ENCODE results near the gene ARHGEF28.

Gene ARHGEF28

DNA sequence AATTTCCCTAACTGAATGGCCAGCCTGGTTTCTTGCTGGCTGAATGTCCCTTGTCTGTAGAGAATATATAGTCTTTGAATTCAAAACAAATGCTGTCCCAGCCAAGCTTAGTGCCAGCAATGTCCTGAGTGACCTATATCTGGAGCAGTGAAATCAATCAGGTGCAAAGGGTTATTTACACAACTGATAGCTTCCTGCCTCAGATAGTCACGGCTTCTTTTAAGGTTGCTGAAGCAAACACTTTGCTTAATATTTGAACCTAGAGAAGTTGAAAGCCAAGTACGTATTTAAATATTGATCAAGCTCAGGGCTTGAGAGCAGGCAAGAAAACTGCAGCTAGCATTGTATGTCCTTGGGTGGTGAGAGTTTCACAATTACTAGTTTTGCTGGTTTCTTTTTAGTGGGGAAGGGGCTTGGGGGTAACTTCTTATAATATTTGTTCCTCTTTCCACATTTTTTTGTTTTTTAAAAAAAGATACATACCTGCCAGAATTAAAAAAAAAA is 2.0 kb upstream of the ARHGEF28 start:
- no peak for DNase-seq (ENCODE audit: low read depth)

GRCh38 chr5:73624888-73625287 is 1.1 kb upstream of the ARHGEF28 start:
- no peak for DNase-seq (ENCODE audit: low read depth)

GRCh38 chr5:73625372-73625943 is 538 bp upstream of the ARHGEF28 start:
- no peak for DNase-seq (ENCODE audit: low read depth)

- DNase-seq (ENCODE audit: low read depth): no peak
These were observed 868 bp downstream of the ARHGEF28 start for GRCh38 chr5:73626814-73627313.

GRCh38 chr5:73629456-73629855 is 3.5 kb downstream of the ARHGEF28 start:
- no peak for DNase-seq (ENCODE audit: low read depth)

DNA sequence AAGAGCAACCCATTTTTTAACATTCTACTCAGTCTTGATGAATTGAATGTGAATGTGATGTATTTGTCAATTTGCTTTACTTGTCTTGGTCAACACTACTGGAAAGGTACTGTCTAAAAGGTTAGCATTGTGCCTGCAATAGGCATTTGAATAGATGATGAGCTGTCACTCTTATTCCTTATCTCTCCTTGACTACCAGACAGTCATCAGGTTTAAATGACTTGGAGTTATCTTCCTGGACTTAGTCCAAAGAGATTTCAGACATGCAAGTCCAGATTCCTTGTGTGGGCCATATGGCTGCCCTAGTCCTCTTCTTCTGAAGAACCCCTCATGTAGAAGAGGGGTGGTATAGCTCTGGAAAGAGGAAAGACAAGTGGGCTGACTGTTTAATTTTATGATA is 4.8 kb downstream of the ARHGEF28 start:
- DNase-seq (ENCODE audit: low read depth): no peak

GRCh38 chr5:73631500-73631899 is 5.5 kb downstream of the ARHGEF28 start:
- no peak for DNase-seq (ENCODE audit: low read depth)

GRCh38 chr5:73633060-73633459 is 7.1 kb downstream of the ARHGEF28 start:
- no peak for DNase-seq (ENCODE audit: low read depth)

DNA sequence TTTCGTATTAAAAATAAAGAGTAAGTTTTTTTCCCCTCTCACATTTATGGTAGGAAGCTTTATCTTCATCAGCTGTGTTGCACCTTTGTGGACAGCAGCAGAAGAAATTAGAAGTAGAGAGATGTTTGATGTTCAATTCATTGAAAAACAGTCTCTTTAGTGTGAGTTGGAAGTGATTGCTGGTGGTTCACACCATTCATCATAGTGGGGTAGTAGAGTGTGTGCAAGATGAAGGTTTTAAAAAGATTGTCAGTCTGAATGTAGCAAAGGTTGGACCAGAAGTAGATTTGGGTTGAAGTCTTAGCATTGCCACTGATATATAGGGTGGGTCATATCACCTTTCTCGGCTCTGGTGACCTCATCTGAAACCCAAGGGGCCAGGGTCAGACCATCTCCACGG is 10.4 kb downstream of the ARHGEF28 start:
- no peak for DNase-seq (ENCODE audit: low read depth)

DNA sequence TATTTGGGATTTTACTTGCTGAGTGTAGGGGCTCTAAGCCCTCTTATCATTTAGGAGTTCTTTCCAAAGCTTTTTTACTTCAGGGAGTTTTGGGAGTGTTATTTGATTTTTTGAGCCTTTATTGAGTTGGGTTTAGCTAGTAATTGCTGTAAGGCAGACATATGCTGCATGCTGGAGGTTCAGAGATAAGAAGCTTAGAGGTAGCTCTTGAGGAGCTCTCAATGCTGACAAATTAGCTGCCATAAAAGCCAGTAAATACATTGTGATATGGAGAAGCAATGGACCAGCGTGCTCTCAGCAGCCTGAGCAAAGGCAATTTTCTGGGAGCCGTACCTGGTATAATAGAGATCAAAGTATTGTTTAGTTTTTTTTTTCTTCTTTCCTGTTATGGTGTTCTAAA is 11.6 kb downstream of the ARHGEF28 start:
- no peak for DNase-seq (ENCODE audit: low read depth)

DNA sequence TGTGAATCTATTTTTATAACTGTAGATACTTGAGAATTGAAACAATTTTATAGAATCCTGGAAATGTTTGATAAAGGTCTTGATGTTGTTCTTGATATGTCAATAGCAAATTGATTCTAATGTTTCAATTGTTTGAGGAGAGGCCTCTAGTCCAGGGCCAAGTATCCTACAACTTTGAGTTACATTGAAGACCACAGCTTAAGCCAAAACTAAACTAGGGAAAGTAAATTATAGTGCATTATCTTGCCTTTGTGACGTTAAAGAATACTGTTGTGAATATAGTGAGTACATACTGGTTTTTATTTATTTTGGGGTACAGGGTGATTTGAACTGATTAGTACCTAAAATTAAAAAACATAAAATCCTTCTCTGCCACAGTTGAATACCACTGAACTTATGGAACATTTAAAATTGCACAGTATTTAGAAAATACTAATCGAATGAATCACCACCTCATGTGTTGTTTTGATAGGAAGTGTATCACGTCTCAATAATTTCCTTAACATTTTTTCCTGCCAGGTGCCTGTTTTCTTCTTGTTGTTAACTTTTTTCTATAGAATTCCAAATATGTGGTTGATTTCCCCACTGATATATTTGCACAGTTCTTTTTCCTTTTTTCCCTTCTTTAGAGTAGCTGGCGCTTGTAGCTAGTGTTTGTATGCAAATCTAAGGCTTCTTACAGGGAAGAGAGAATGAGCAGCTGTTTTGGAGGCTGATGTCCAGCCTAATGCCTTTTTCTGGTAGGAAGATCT is 12.5 kb downstream of the ARHGEF28 start:
- no peak for DNase-seq (ENCODE audit: low read depth)

GRCh38 chr5:73640861-73641320 is 14.9 kb downstream of the ARHGEF28 start:
- DNase-seq (ENCODE audit: low read depth): no peak

DNA sequence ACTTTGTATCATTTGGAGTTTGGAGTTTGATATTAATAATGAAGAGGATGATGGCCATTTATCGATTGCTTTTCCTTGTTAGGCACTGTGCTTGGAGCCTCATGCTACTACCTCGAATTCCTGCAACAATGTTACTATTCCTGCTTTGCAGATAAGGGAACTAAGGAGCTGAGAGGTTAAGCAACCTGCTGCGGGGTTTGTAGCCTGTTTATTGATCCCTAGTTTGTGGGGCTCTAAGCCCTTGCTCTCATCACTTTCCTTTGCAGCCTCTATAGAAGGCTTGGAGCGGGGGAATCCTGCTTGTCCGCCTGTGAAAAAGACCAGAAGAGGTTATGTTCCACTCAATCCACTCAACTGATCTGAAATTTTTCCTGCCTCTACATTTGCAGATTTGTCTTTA is 15.8 kb downstream of the ARHGEF28 start:
- no peak for DNase-seq (ENCODE audit: low read depth)

DNA sequence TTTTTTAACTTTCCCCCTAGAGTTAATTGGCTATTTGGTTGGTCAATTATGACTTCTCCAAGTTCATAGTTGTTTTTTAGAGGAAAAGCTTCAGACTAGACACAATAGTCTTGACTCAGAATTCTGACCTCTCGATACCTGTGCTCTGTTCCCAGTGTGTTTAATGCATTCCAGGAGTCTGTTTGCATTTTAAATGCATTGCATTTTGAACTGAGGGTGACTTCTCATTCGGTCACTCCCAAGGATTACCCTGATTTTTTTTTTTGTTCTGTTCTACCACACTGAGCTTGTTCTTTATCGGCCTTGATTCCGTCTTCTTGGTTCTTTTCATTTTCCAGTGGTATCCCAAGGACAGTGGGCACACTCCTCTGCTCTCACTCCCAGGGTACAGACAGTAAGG is 16.3 kb downstream of the ARHGEF28 start:
- DNase-seq (ENCODE audit: low read depth): no peak

- no peak for DNase-seq (ENCODE audit: low read depth)
These were observed 18.5 kb downstream of the ARHGEF28 start for GRCh38 chr5:73644385-73644963.

- DNase-seq (ENCODE audit: low read depth): no peak
These were observed 21.7 kb downstream of the ARHGEF28 start for GRCh38 chr5:73647721-73648120.

GRCh38 chr5:73648515-73648914 is 22.5 kb downstream of the ARHGEF28 start:
- DNase-seq (ENCODE audit: low read depth): no peak

- no peak for DNase-seq (ENCODE audit: low read depth)
These were observed 23.9 kb downstream of the ARHGEF28 start for GRCh38 chr5:73649926-73650325.

GRCh38 chr5:73652391-73652790 is 26.4 kb downstream of the ARHGEF28 start:
- DNase-seq (ENCODE audit: low read depth): no peak

DNA sequence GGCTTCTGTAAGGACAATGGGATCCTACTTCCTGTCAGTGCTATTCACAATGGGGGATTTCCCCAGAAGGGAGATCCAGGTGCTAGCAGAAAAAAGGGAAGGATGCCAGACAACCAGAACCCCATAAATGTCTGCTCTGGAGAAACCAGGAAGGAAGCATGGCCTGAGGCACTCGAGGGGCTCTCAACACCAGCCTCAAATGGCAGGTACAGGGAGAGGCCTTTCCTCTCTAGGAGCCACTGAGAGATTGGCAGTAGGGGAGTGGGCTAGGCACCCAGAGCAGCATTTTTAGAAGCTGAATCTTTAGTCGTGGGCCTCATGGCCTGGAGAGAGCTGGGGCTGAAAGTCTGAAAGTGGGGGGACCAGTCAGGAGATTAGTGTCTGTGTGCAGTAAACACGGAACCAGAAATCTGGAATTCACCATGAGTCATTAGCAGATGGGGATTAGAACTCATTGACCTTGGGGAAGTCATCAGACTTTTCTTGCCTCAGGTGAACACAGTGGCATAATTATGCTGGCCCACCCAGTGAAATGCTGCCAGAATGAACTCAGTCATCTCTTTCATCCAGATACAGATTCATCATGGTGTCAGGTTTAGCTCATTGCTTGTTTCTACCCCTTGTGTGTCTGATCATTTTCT is 28.3 kb downstream of the ARHGEF28 start:
- no peak for DNase-seq (ENCODE audit: low read depth)

GRCh38 chr5:73654819-73655318 is 28.9 kb downstream of the ARHGEF28 start:
- DNase-seq (ENCODE audit: low read depth): no peak

- no peak for DNase-seq (ENCODE audit: low read depth)
These were observed 29.6 kb downstream of the ARHGEF28 start for GRCh38 chr5:73655521-73656160.

Measured in T-helper 22 cell (primary cell).